CD14-positive monocyte (primary cell): ENCODE measurements around the gene ASF1B. TPM values are rescaled to one million over a fixed set of nuclear protein-coding genes. Genes with fewer than 3 reads are reported as not detected.

Experiments used
- DNase-seq, 3 donors: peaks; one replicate each; pipeline ENCODE4 v3.0.0-alpha.2; 2011 to 2022
- H2AFZ ChIP-seq: 2 replicates; pipeline ENCODE4 v1.6.0; 2012; ENCODE audit warnings: mild to moderate bottlenecking, low read depth, low read length, inconsistent platforms; ENCODE audit not compliant: insufficient read depth, poor library complexity, severe bottlenecking
- H3K27ac ChIP-seq, 2 donors: 1 replicate in 1 of 2; 2 replicates in 1 of 2; pipeline ENCODE4 v1.5.1; 2012 to 2013; ENCODE audit warnings: low read length in 2 of 2, control low read depth in 1 of 2, inconsistent platforms in 1 of 2, low read depth in 1 of 2, mild to moderate bottlenecking in 1 of 2
- H3K27me3 ChIP-seq, 2 donors: one replicate each; pipeline versions ENCODE4 v1.6.0 to v1.6.1; 2011 to 2013; ENCODE audit warnings: low read length in 2 of 2; ENCODE audit not compliant: control insufficient read depth in 2 of 2, insufficient read depth in 2 of 2
- H3K36me3 ChIP-seq, 2 donors: replicated peaks in 1 of 2; 1 replicate in 1 of 2; 2 replicates in 1 of 2; pipeline versions ENCODE4 v1.5.1 to v1.6.1; 2012 to 2013; ENCODE audit warnings: low read length in 2 of 2, control low read depth in 1 of 2, inconsistent platforms in 1 of 2, mild to moderate bottlenecking in 1 of 2; ENCODE audit not compliant: insufficient read depth in 2 of 2, control insufficient read depth in 1 of 2
- H3K4me1 ChIP-seq, 2 donors: 1 replicate in 1 of 2; 2 replicates in 1 of 2; pipeline versions ENCODE4 v1.5.1 to v1.6.1; 2012 to 2013; ENCODE audit warnings: low read length in 2 of 2, control low read depth in 1 of 2, inconsistent platforms in 1 of 2, mild to moderate bottlenecking in 1 of 2, moderate library complexity in 1 of 2; ENCODE audit not compliant: insufficient read depth in 2 of 2, control insufficient read depth in 1 of 2
- H3K4me2 ChIP-seq: replicated peaks from 2 replicates; pipeline ENCODE3; 2012; ENCODE audit warnings: low read length, moderate library complexity, mild to moderate bottlenecking; ENCODE audit not compliant: poor library complexity, severe bottlenecking; ENCODE audit errors: extremely low read depth
- H3K4me3 ChIP-seq, 3 experiments: fragments of 200-600 bp in 1 of 3; sonication (generic) in 1 of 3; replicated peaks in 1 of 3; 1 replicate in 2 of 3; 2 replicates in 1 of 3; pipeline ENCODE4 v1.5.1; 2011 to 2013; ENCODE audit warnings: low read length in 3 of 3, mild to moderate bottlenecking in 3 of 3, control low read depth in 2 of 3, low read depth in 2 of 3, inconsistent platforms in 1 of 3, moderate library complexity in 1 of 3
- H3K79me2 ChIP-seq: 2 replicates; pipeline ENCODE4 v1.6.0; 2012; ENCODE audit warnings: mild to moderate bottlenecking, control low read depth, inconsistent platforms, low read length, moderate library complexity; ENCODE audit not compliant: insufficient read depth
- H3K9ac ChIP-seq: 2 replicates; pipeline ENCODE4 v1.6.0; 2017; ENCODE audit warnings: low read length, mild to moderate bottlenecking; ENCODE audit not compliant: insufficient read depth, poor library complexity, severe bottlenecking
- H3K9me3 ChIP-seq, 2 donors: replicated peaks in 1 of 2; 1 replicate in 1 of 2; 2 replicates in 1 of 2; pipeline versions ENCODE4 v1.5.1 to v1.6.1; 2012 to 2013; ENCODE audit warnings: low read length in 2 of 2, control low read depth in 1 of 2; ENCODE audit not compliant: control insufficient read depth in 1 of 2, insufficient read depth in 1 of 2
- H4K20me1 ChIP-seq: 2 replicates; pipeline ENCODE4 v1.6.0; 2012; ENCODE audit warnings: mild to moderate bottlenecking, low read length, control low read depth, moderate library complexity; ENCODE audit not compliant: insufficient read depth
- H3K27ac Mint-ChIP-seq, 7 donors: one replicate each; pipeline ENCODE4 v1.8.0; 2020; ENCODE audit warnings: mild to moderate bottlenecking in 7 of 7, mixed read lengths in 7 of 7, moderate library complexity in 6 of 7, inconsistent platforms in 2 of 7
- H3K27me3 Mint-ChIP-seq, 3 donors: one replicate each; pipeline ENCODE4 v1.8.0; 2021 to 2022; ENCODE audit warnings: low read depth in 3 of 3, mild to moderate bottlenecking in 3 of 3, mixed read lengths in 3 of 3, moderate library complexity in 3 of 3, inconsistent platforms in 1 of 3
- H3K36me3 Mint-ChIP-seq, 2 donors: one replicate each; pipeline ENCODE4 v1.8.0; 2020; ENCODE audit warnings: mixed read lengths in 2 of 2, inconsistent platforms in 1 of 2, mild to moderate bottlenecking in 1 of 2
- H3K4me1 Mint-ChIP-seq: one replicate; pipeline ENCODE4 v1.8.0; 2020; ENCODE audit warnings: mild to moderate bottlenecking, mixed read lengths
- H3K4me3 Mint-ChIP-seq, 2 donors: one replicate each; pipeline ENCODE4 v1.8.0; 2020; ENCODE audit warnings: mild to moderate bottlenecking in 2 of 2, mixed read lengths in 2 of 2, moderate library complexity in 1 of 2
- H3K9me3 Mint-ChIP-seq, 7 donors: one replicate each; pipeline ENCODE4 v1.8.0; 2020 to 2022; ENCODE audit warnings: mixed read lengths in 7 of 7, mild to moderate bottlenecking in 6 of 7, moderate library complexity in 6 of 7, inconsistent platforms in 2 of 7
- WGBS: methylation state at CpG from one replicate; pipeline ENCODE4 v1.1.5; 2013; ENCODE audit warnings: missing lambda C conversion rate; ENCODE audit not compliant: insufficient coverage; 5-methylcytosine and 5-hydroxymethylcytosine counted together
- intact Hi-C, 2 donors: fragments of 100-400 bp; cut with micrococcal nuclease; formaldehyde crosslinking; loops; one replicate each; pipeline versions ENCODE4 v1.15.0 to v1.15.1; 2023
- polyA plus RNA-seq, 3 donors: library from polyadenylated mRNA; depleted of rRNA in 1 of 3; unstranded in 2 of 3; stranded (reverse) in 1 of 3; fragments of 300-500 nt in 2 of 3; fragments of >200 nt in 1 of 3; fragmentation: Illumina TruSeq in 2 of 3; gene quantifications; 1 replicate in 2 of 3; 2 replicates in 1 of 3; pipeline ENCODE4 v1.2.3, GENCODE V29; 2012 to 2021
- TF ChIP-seq, protein P1 (sequence below): fragments of 200-600 bp; IDR thresholded peaks from one replicate; pipeline ENCODE4 v1.8.0; 2022; ENCODE audit warnings: antibody characterized with exemption, mild to moderate bottlenecking

ASF1B gene
- polyA plus RNA-seq, 3 donors = 6.3 to 13.4 (median 9.2) TPM

DNA sequence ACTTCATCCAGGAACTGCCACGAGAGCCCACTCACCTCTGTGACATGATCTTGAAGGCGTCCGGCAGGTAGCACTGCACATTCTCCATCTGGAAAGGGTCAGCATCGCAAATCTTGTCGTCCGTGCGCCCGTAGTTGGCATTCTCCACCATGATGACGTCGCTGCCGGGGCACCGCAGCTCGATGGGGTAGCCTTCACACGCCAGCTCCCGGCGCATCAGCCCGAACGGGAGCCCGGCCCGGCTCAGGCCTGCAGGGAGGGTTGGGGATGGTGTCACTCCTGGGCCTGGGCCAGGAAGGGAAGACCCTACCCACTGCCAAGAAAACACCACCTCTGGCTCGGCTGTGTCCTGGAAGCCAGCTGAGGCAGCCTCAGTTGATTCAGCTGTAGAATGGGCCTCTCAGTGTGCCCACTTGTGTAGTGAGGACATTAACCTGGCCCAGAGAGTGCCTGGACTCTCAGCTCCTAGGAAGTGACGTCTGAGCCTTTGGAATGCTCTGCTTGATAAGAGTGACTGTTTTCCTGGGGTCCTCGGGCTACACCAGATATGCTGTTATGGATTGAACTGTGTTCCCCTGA, 41.2 kb upstream of the ASF1B start:
- no peaks in the 10 kb centered on the region for H3K4me1 Mint-ChIP-seq
- TF ChIP-seq, protein P1, sequence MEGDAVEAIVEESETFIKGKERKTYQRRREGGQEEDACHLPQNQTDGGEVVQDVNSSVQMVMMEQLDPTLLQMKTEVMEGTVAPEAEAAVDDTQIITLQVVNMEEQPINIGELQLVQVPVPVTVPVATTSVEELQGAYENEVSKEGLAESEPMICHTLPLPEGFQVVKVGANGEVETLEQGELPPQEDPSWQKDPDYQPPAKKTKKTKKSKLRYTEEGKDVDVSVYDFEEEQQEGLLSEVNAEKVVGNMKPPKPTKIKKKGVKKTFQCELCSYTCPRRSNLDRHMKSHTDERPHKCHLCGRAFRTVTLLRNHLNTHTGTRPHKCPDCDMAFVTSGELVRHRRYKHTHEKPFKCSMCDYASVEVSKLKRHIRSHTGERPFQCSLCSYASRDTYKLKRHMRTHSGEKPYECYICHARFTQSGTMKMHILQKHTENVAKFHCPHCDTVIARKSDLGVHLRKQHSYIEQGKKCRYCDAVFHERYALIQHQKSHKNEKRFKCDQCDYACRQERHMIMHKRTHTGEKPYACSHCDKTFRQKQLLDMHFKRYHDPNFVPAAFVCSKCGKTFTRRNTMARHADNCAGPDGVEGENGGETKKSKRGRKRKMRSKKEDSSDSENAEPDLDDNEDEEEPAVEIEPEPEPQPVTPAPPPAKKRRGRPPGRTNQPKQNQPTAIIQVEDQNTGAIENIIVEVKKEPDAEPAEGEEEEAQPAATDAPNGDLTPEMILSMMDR = no peak
- intact Hi-C loops = no loop called here
- Histone ChIP-seq H3K4me3 (no peak overlapping the region), H2AFZ (no peak overlapping the region), H3K4me2 (no peak overlapping the region), H3K27ac (no peak overlapping the region), H3K36me3 (no peaks in the 10 kb centered on the region), H3K9me3 (no peaks in the 10 kb centered on the region), H4K20me1 (no peaks in the 10 kb centered on the region), H3K4me1 (no peaks in the 10 kb centered on the region), H3K9ac (no peak overlapping the region), H3K79me2 (no peaks in the 10 kb centered on the region), H3K27me3 (no peaks in the 10 kb centered on the region)
- no peaks in the 10 kb centered on the region for H3K9me3 Mint-ChIP-seq
- 96% methylated on average over 12 of the region's 23 CpGs for WGBS
- no peak overlapping the region for H3K27ac Mint-ChIP-seq
- peaks cover 3 to 8% of the 10 kb centered on the region in 2 donors for H3K36me3 Mint-ChIP-seq
- no peak overlapping the region for H3K4me3 Mint-ChIP-seq
- no peak for DNase-seq
- H3K27me3 Mint-ChIP-seq = peaks cover 0 to 5% (median 1%) of the 10 kb centered on the region in 3 donors

DNA sequence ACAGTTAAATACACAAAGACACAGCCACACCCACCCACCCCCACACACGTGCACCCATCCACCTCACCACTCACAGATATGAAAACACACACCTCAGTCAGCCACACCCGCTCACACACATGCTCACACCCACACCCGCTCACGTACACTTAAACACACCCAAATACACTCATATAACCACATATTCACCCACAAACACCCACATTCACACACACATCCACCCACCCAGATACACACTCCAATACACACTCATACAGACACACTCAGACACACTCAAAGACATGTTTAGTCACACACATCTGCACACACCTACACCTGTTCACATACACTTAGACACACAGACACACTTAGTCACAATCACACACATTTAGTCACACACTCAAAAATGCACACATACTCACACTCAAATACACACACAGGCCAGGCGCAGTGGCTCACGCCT, 39.0 kb upstream of the ASF1B start:
- Histone ChIP-seq H3K27me3 (no peaks in the 10 kb centered on the region), H4K20me1 (no peaks in the 10 kb centered on the region), H3K36me3 (no peaks in the 10 kb centered on the region), H3K4me1 (no peaks in the 10 kb centered on the region), H3K27ac (no peak overlapping the region), H3K4me3 (no peak overlapping the region), H2AFZ (no peak overlapping the region), H3K9me3 (no peaks in the 10 kb centered on the region), H3K79me2 (no peaks in the 10 kb centered on the region), H3K4me2 (no peak overlapping the region), H3K9ac (no peak overlapping the region)
- 97% methylated on average over 6 of the region's 6 CpGs for WGBS
- H3K36me3 Mint-ChIP-seq = peaks cover 3 to 12% of the 10 kb centered on the region in 2 donors
- TF ChIP-seq, protein P1 = no peak
- H3K27me3 Mint-ChIP-seq = peaks cover 0 to 5% (median 0%) of the 10 kb centered on the region in 3 donors
- intact Hi-C loops = no loop called here
- DNase-seq = no peak
- H3K9me3 Mint-ChIP-seq = peaks cover 0 to 5% (median 4%) of the 10 kb centered on the region in 7 donors
- peaks cover 2% of the 10 kb centered on the region for H3K4me1 Mint-ChIP-seq
- no peak overlapping the region for H3K27ac Mint-ChIP-seq
- H3K4me3 Mint-ChIP-seq = no peak overlapping the region
